Keratinocyte (primary cell): ENCODE results near the gene KCNIP3. TPM values are rescaled to one million over a fixed set of nuclear protein-coding genes. Genes with fewer than 3 reads are reported as not detected.

Experiments
- DNase-seq: peaks from one replicate; pipeline ENCODE4 v3.0.0-alpha.2; 2011; ENCODE audit warnings: low read depth, missing footprints, low spot score
- FAIRE-seq: peaks from 2 replicates; lab custom pipeline; 2011; peaks lifted over from hg19 to GRCh38; lab: Jason Lieb, UNC
- H2AFZ ChIP-seq: 2 replicates; pipeline ENCODE4 v1.6.0; 2012; ENCODE audit warnings: low read length, control low read depth, inconsistent platforms; ENCODE audit not compliant: control insufficient read depth
- H3K27ac ChIP-seq: 2 replicates; pipeline ENCODE4 v1.5.1; 2011; ENCODE audit warnings: low read length; ENCODE audit not compliant: control insufficient read depth, insufficient read depth
- H3K27me3 ChIP-seq: 3 replicates; pipeline ENCODE4 v1.6.0; 2011; ENCODE audit warnings: low read length; ENCODE audit not compliant: control insufficient read depth, insufficient read depth; ENCODE audit errors: extremely low read depth
- H3K36me3 ChIP-seq, 2 experiments: 2 replicates in 1 of 2; 3 replicates in 1 of 2; pipeline ENCODE4 v1.5.1; 2011; ENCODE audit warnings: low read length in 2 of 2, mild to moderate bottlenecking in 1 of 2; ENCODE audit not compliant: control insufficient read depth in 2 of 2, insufficient read depth in 2 of 2; ENCODE audit errors: extremely low read depth in 1 of 2
- H3K4me1 ChIP-seq: 3 replicates; pipeline ENCODE4 v1.5.1; 2011; ENCODE audit warnings: low read length; ENCODE audit not compliant: control insufficient read depth, insufficient read depth; ENCODE audit errors: extremely low read depth
- H3K4me2 ChIP-seq: 3 replicates; pipeline ENCODE4 v1.6.0; 2011; ENCODE audit warnings: low read depth, low read length; ENCODE audit not compliant: control insufficient read depth, insufficient read depth; ENCODE audit errors: extremely low read depth
- H3K4me3 ChIP-seq, 3 experiments: fragments of 200-600 bp in 1 of 3; sonication (generic) in 1 of 3; 2 replicates in 2 of 3; 3 replicates in 1 of 3; pipeline ENCODE4 v1.5.1; 2011 to 2016; ENCODE audit warnings: low read length in 3 of 3, mild to moderate bottlenecking in 3 of 3, control low read depth in 2 of 3, inconsistent platforms in 1 of 3, low read depth in 1 of 3, mixed read lengths in 1 of 3, mixed run types in 1 of 3, moderate library complexity in 1 of 3; ENCODE audit not compliant: control insufficient read depth in 2 of 3, insufficient read depth in 2 of 3; ENCODE audit errors: extremely low read depth in 1 of 3
- H3K79me2 ChIP-seq: 2 replicates; pipeline ENCODE4 v1.6.0; 2012; ENCODE audit warnings: low read length; ENCODE audit not compliant: control insufficient read depth, insufficient read depth
- H3K9ac ChIP-seq: 3 replicates; pipeline ENCODE4 v1.6.0; 2011; ENCODE audit warnings: low read length; ENCODE audit not compliant: control insufficient read depth, insufficient read depth; ENCODE audit errors: extremely low read depth
- H3K9me1 ChIP-seq: 3 replicates; pipeline ENCODE4 v1.6.0; 2011; ENCODE audit warnings: low read length; ENCODE audit not compliant: control insufficient read depth, insufficient read depth; ENCODE audit errors: extremely low read depth
- H3K9me3 ChIP-seq: 2 replicates; pipeline ENCODE4 v1.5.1; 2012; ENCODE audit warnings: low read depth, low read length; ENCODE audit not compliant: control insufficient read depth
- H4K20me1 ChIP-seq: 3 replicates; pipeline ENCODE4 v1.6.0; 2011; ENCODE audit warnings: low read length; ENCODE audit not compliant: control insufficient read depth, insufficient read depth; ENCODE audit errors: extremely low read depth
- CTCF ChIP-seq, 3 experiments: IDR thresholded peaks in 1 of 3; conservative IDR thresholded peaks in 1 of 3; optimal IDR thresholded peaks in 1 of 3; 2 replicates in 2 of 3; 3 replicates in 1 of 3; pipeline versions ENCODE3 to v1.5.1; 2011; ENCODE audit warnings: low read length in 3 of 3, mild to moderate bottlenecking in 3 of 3, moderate library complexity in 2 of 3, control low read depth in 1 of 3, inconsistent platforms in 1 of 3; ENCODE audit not compliant: insufficient read depth in 2 of 3; ENCODE audit errors: extremely low read depth in 1 of 3
- EZH2 ChIP-seq: IDR thresholded peaks from one replicate; pipeline ENCODE4 v1.6.1; 2012; ENCODE audit warnings: inconsistent platforms, mild to moderate bottlenecking, low read length, moderate library complexity
- dilution Hi-C: fragments of 300-500 bp; cut with MboI; formaldehyde crosslinking; loops from one replicate; pipeline ENCODE4 v1.7.0; 2020; ENCODE audit warnings: low sequenced_read_pairs; ENCODE audit not compliant: extremely low pct_ligation_motif_present
- polyA plus RNA-seq, 5 experiments: library from polyadenylated mRNA; depleted of rRNA in 3 of 5; stranded (reverse) in 3 of 5; stranded (forward) in 1 of 5; unstranded in 1 of 5; fragments of >200 nt; gene quantifications; 1 replicate in 1 of 5; 2 replicates in 3 of 5; 3 replicates in 1 of 5; pipeline versions ENCODE4 v1.2.1 to v1.2.3, GENCODE V29; 2011 to 2012; ENCODE audit warnings: missing spikeins in 2 of 5, low read depth in 1 of 5, low replicate concordance in 1 of 5

The KCNIP3 gene
- polyA plus RNA-seq, 1 donor (not counting 4 experiments of a cell fraction or from before 2014, with no cell fraction given) = 0.66 TPM

DNA sequence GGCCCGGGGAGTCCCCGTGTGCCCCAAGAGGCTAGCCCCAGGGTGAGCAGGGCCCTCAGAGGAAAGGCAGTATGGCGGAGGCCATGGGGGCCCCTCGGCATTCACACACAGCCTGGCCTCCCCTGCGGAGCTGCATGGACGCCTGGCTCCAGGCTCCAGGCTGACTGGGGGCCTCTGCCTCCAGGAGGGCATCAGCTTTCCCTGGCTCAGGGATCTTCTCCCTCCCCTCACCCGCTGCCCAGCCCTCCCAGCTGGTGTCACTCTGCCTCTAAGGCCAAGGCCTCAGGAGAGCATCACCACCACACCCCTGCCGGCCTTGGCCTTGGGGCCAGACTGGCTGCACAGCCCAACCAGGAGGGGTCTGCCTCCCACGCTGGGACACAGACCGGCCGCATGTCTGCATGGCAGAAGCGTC is 88.4 kb downstream of the KCNIP3 start:
- H3K27me3 ChIP-seq = no peaks in the 10 kb centered on the region
- no peak for FAIRE-seq
- no peak for TF ChIP-seq EZH2
- H3K27ac ChIP-seq = no peak overlapping the region
- DNase-seq = no peak
- H3K9ac ChIP-seq = no peak overlapping the region
- H3K4me2 ChIP-seq = no peak overlapping the region
- H3K36me3 ChIP-seq = no peaks in the 10 kb centered on the region
- peaks cover 3% of the 10 kb centered on the region for H3K4me1 ChIP-seq
- dilution Hi-C loops = no loop called here
- H3K4me3 ChIP-seq = no peak overlapping the region
- no peaks in the 10 kb centered on the region for H3K9me1 ChIP-seq
- no peaks in the 10 kb centered on the region for H3K9me3 ChIP-seq
- H2AFZ ChIP-seq = no peak overlapping the region
- no peaks in the 10 kb centered on the region for H4K20me1 ChIP-seq
- no peaks in the 10 kb centered on the region for H3K79me2 ChIP-seq

DNA sequence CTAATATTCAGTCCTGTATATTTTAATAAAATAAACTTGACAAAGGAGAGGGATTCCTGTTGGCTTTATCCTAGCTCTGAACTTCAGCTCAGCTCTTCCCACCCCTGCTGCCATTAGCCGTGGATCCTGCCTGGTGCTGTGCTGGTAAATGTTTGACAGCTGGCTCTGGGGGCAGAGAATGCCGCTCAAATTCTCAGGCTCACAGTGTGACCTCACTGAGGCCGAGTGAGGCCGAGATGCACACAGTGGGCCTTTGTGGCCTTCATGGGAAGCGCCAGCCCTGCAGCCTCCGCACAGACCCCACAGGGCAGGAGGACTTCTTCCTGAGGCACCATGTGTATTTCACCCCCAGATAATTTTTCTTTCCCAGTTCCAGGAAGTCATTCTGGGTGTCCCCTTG is 88.9 kb downstream of the KCNIP3 start:
- Histone ChIP-seq H3K36me3 (no peaks in the 10 kb centered on the region), H4K20me1 (no peaks in the 10 kb centered on the region), H2AFZ (no peak overlapping the region), H3K9me1 (no peaks in the 10 kb centered on the region), H3K27ac (no peak overlapping the region), H3K27me3 (no peaks in the 10 kb centered on the region), H3K9ac (no peak overlapping the region), H3K79me2 (no peaks in the 10 kb centered on the region), H3K4me1 (peaks cover 3% of the 10 kb centered on the region), H3K4me3 (no peak overlapping the region), H3K4me2 (no peak overlapping the region), H3K9me3 (no peaks in the 10 kb centered on the region)
- dilution Hi-C loops = no loop called here
- DNase-seq (no peak), FAIRE-seq (no peak)
- no peak for TF ChIP-seq CTCF (optimal IDR thresholded peaks at IDR 0.05 in 1 of 3, IDR thresholded peaks at IDR 0.05 in 1 of 3, conservative IDR thresholded peaks at IDR 0.05 in 1 of 3; ENCODE audit: extremely low read depth in 1 of 3, insufficient read depth in 2 of 3, low read length in 3 of 3)
- no peak for TF ChIP-seq EZH2

- no peak for DNase-seq
Observed at GRCh38 chr2:95387358-95387757, 90.2 kb downstream of the KCNIP3 start.

More at GRCh38 chr2:95387358-95387757, 90.2 kb downstream of the KCNIP3 start:
- dilution Hi-C loops = no loop called here
- no peak overlapping the region for H3K27ac ChIP-seq
- H3K9me3 ChIP-seq = no peaks in the 10 kb centered on the region
- H4K20me1 ChIP-seq = no peaks in the 10 kb centered on the region
- no peaks in the 10 kb centered on the region for H3K79me2 ChIP-seq
- H2AFZ ChIP-seq = no peak overlapping the region
- no peak overlapping the region for H3K4me2 ChIP-seq
- H3K27me3 ChIP-seq = no peaks in the 10 kb centered on the region
- H3K9ac ChIP-seq = no peak overlapping the region
- TF ChIP-seq EZH2 (no peak), CTCF (optimal IDR thresholded peaks at IDR 0.05 in 1 of 3, IDR thresholded peaks at IDR 0.05 in 1 of 3, conservative IDR thresholded peaks at IDR 0.05 in 1 of 3; ENCODE audit: extremely low read depth in 1 of 3, insufficient read depth in 2 of 3, low read length in 3 of 3) (no peak)
- H3K36me3 ChIP-seq = no peaks in the 10 kb centered on the region
- H3K4me3 ChIP-seq = no peak overlapping the region
- no peaks in the 10 kb centered on the region for H3K9me1 ChIP-seq
- FAIRE-seq = no peak
- H3K4me1 ChIP-seq = peaks cover 3% of the 10 kb centered on the region
